Osteoblast (primary cell): ENCODE data around the gene CEACAM16. TPM values are rescaled to one million over a fixed set of nuclear protein-coding genes. Genes with fewer than 3 reads are reported as not detected.

Experiments
- DNase-seq: peaks from one replicate; pipeline ENCODE4 v3.0.0; 2011; ENCODE audit warnings: low spot score, mixed read lengths; ENCODE audit not compliant: insufficient read length; ENCODE audit errors: missing footprints
- H2AFZ ChIP-seq: 2 replicates; pipeline ENCODE4 v1.6.0; 2011; ENCODE audit warnings: mild to moderate bottlenecking, low read length
- H3K27ac ChIP-seq: 2 replicates; pipeline ENCODE4 v1.5.1; 2011; ENCODE audit warnings: mild to moderate bottlenecking, low read depth, low read length, moderate library complexity
- H3K27me3 ChIP-seq: 2 replicates; pipeline ENCODE4 v1.6.0; 2012; ENCODE audit warnings: mild to moderate bottlenecking, control low read depth, inconsistent platforms, low read length, moderate library complexity; ENCODE audit not compliant: insufficient read depth
- H3K36me3 ChIP-seq: 2 replicates; pipeline ENCODE4 v1.5.1; 2011; ENCODE audit warnings: mild to moderate bottlenecking, low read length, control low read depth, moderate library complexity; ENCODE audit not compliant: insufficient read depth
- H3K4me1 ChIP-seq: 2 replicates; pipeline ENCODE4 v1.5.1; 2011; ENCODE audit warnings: mild to moderate bottlenecking, low read length, control low read depth, moderate library complexity; ENCODE audit not compliant: insufficient read depth
- H3K4me2 ChIP-seq: 2 replicates; pipeline ENCODE4 v1.6.0; 2011; ENCODE audit warnings: mild to moderate bottlenecking, low read length; ENCODE audit not compliant: insufficient read depth
- H3K4me3 ChIP-seq: fragments of 200-600 bp; sonication (generic); 3 replicates; pipeline ENCODE4 v1.5.1; 2012; ENCODE audit warnings: mild to moderate bottlenecking, low read length, inconsistent platforms; ENCODE audit not compliant: insufficient read depth
- H3K79me2 ChIP-seq: 2 replicates; pipeline ENCODE4 v1.6.0; 2012; ENCODE audit warnings: mild to moderate bottlenecking, low read length, control low read depth, inconsistent platforms; ENCODE audit not compliant: insufficient read depth
- H3K9me3 ChIP-seq: 2 replicates; pipeline ENCODE4 v1.5.1; 2011; ENCODE audit warnings: low read depth, low read length, control low read depth
- H4K20me1 ChIP-seq: 2 replicates; pipeline ENCODE4 v1.6.0; 2012; ENCODE audit warnings: mild to moderate bottlenecking, low read length, control low read depth; ENCODE audit not compliant: insufficient read depth
- total RNA-seq: library from RNA; depleted of rRNA; stranded (reverse); fragments of >200 nt; gene quantifications from 2 replicates; pipeline ENCODE4 v1.2.3, GENCODE V29; 2012
- TF ChIP-seq, protein P1 (sequence below): IDR thresholded peaks from 2 replicates; pipeline ENCODE4 v1.5.1; 2011; ENCODE audit warnings: mild to moderate bottlenecking, low read depth, low read length, moderate library complexity; ENCODE audit errors: extremely low read depth

The CEACAM16 gene
- total RNA-seq, 1 donor = not detected

DNA sequence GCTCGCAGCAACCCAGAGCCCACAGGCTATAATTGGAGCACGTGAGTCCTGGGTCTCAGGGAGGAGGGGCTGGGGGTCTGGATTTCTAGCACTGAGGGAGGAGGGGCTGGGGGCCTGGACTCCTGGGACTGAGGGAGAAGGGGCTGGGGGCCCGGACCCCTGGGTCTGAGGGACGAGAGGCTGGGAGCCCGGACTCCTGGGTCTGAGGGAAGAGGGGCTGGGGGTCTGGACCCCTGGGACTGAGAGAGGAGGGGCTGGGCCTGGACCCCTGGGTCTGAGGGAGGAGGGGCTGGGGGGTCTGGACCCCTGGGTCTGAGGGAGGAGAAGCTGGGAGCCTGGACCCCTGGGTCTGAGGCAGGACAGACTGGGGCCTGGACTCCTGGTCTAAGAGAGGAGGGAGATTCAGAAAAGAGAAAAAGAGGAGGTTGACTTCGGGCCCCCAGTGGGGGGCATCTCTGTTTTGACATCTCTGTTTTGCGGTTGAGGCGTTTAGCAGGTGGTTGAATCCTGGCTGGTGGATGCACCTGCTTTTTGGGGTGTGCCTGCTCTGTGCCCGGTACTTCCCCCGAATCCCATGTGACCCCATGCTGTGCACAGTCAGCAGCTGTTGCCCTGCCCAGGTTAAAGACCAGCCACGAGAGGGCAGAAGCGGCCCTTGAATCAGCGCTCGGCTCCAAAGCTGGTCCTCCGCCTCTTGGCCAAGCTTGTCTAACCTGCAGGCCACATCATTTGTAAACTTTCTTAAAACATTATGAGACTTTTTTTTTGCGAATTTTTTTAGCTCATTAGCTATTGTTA lies 44.8 kb upstream of the CEACAM16 start:
- Histone ChIP-seq H2AFZ (no peak overlapping the region), H3K4me3 (no peak overlapping the region), H3K79me2 (peaks cover 37% of the 10 kb centered on the region), H3K4me2 (no peak overlapping the region), H4K20me1 (peaks cover 28% of the 10 kb centered on the region), H3K27me3 (no peaks in the 10 kb centered on the region), H3K36me3 (peaks cover 94% of the 10 kb centered on the region), H3K27ac (no peak overlapping the region), H3K4me1 (no peaks in the 10 kb centered on the region), H3K9me3 (no peaks in the 10 kb centered on the region)
- DNase-seq = no peak
- TF ChIP-seq, protein P1, sequence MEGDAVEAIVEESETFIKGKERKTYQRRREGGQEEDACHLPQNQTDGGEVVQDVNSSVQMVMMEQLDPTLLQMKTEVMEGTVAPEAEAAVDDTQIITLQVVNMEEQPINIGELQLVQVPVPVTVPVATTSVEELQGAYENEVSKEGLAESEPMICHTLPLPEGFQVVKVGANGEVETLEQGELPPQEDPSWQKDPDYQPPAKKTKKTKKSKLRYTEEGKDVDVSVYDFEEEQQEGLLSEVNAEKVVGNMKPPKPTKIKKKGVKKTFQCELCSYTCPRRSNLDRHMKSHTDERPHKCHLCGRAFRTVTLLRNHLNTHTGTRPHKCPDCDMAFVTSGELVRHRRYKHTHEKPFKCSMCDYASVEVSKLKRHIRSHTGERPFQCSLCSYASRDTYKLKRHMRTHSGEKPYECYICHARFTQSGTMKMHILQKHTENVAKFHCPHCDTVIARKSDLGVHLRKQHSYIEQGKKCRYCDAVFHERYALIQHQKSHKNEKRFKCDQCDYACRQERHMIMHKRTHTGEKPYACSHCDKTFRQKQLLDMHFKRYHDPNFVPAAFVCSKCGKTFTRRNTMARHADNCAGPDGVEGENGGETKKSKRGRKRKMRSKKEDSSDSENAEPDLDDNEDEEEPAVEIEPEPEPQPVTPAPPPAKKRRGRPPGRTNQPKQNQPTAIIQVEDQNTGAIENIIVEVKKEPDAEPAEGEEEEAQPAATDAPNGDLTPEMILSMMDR = peak; percentile 39

DNA sequence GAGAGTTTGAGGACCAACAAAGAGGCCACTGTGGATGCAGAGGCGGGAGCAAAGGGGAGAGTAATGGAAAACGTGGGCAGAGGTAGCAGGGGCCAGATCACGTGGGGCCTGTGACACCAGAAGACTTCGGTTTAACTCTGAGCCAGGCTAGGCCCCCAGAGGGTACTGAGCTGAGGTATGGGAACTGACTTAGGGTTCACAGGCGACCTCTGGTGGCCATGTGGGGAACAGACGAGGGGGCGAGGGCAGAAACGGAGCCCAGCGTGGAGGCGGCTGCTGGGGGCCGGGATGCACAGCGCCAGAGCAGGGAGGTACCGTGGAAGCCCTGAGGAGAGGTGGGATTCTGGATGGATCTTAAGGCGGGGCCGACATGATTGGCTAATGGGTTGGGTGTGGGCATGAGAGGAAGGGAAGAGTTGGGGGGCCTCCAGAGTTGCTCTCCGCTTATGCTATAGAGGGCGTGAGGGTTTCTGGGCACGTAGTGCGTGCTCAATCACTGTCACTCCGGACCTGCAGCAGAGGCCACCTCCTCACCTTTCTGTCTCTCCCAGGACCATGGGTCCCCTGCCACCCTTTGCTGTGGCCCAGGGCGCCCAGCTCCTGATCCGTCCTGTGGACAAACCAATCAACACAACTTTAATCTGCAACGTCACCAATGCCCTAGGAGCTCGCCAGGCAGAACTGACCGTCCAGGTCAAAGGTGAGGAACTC lies 41.6 kb upstream of the CEACAM16 start:
- peak; percentile 97 for DNase-seq
- peaks cover 14% of the 10 kb centered on the region for H3K79me2 ChIP-seq
- H3K4me3 ChIP-seq = no peak overlapping the region
- no peaks in the 10 kb centered on the region for H3K9me3 ChIP-seq
- H3K27me3 ChIP-seq = no peaks in the 10 kb centered on the region
- no peak overlapping the region for H3K4me2 ChIP-seq
- H4K20me1 ChIP-seq = peaks cover 17% of the 10 kb centered on the region
- peaks cover 96% of the 10 kb centered on the region for H3K36me3 ChIP-seq
- H3K27ac ChIP-seq = peak overlapping the region; percentile 56
- H2AFZ ChIP-seq = no peak overlapping the region
- TF ChIP-seq, protein P1 = peak; percentile 83
- no peaks in the 10 kb centered on the region for H3K4me1 ChIP-seq

DNA sequence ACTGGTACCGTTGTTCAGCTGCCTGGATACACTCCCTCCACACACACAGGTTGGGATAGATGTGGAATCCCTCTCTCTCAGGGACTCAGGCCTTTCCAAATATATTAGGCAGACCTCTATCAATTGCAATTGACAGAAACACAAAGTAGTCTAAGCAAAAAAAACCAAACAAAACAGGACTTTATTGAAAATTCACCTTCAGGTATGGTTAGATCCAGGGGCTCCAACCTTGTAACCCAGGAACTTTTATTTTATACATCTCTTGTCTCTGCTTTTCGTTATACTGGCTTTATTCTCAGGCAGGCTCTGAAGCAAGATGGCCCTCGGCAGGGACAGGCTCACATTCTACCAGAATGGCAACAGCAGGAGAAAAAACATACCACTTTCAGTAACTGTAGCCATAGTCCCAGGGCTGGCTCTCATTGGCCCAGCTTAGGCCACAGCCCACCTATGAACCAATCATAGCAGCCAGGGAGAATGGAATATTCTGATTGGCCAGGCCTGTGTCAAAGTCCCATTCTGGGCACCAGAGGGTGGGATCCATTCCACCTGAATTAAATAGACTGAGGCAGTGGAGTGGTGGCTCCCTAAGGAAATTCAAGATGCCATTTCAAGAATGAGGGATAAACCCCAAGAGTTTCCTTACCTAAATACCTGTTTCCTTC lies 40.8 kb upstream of the CEACAM16 start:
- H3K4me3 ChIP-seq = no peak overlapping the region
- H2AFZ ChIP-seq = no peak overlapping the region
- H4K20me1 ChIP-seq = peaks cover 17% of the 10 kb centered on the region
- TF ChIP-seq, protein P1 = no peak
- peak; percentile 74 for DNase-seq
- no peak overlapping the region for H3K27ac ChIP-seq
- H3K36me3 ChIP-seq = peaks cover 97% of the 10 kb centered on the region
- no peaks in the 10 kb centered on the region for H3K9me3 ChIP-seq
- H3K4me1 ChIP-seq = no peaks in the 10 kb centered on the region
- H3K27me3 ChIP-seq = no peaks in the 10 kb centered on the region
- H3K79me2 ChIP-seq = peaks cover 10% of the 10 kb centered on the region
- no peak overlapping the region for H3K4me2 ChIP-seq
